CD4-positive, alpha-beta T cell treated with Interferon gamma for 1 hour (primary cell): ENCODE measurements around the gene PCYOX1L.

Experiments used
- DNase-seq: peaks from one replicate; pipeline ENCODE4 v3.0.0-alpha.2; 2020

Gene PCYOX1L

GRCh38 chr5:149357370-149358293 is at the start of gene PCYOX1L:
PCYOX1L (plus strand) TSS chr5:149358046; CDS start chr5:149358069, 23 bp downstream.
- DNase-seq = peak; percentile 92

- DNase-seq = no peak
Observed at GRCh38 chr5:149309354-149309753, 48.5 kb upstream of the PCYOX1L start.

- DNase-seq = no peak
Observed at GRCh38 chr5:149310488-149310887, 47.4 kb upstream of the PCYOX1L start.

- no peak for DNase-seq
Observed at GRCh38 chr5:149310947-149311658, 46.7 kb upstream of the PCYOX1L start.

GRCh38 chr5:149313151-149313841 is 44.5 kb upstream of the PCYOX1L start:
- DNase-seq = no peak

- no peak for DNase-seq
Observed at GRCh38 chr5:149314571-149315111, 43.2 kb upstream of the PCYOX1L start.

- DNase-seq = no peak
Observed at GRCh38 chr5:149315753-149316152, 42.1 kb upstream of the PCYOX1L start.

- peak; percentile 26 for DNase-seq
Observed at GRCh38 chr5:149317281-149318048, 40.4 kb upstream of the PCYOX1L start.

GRCh38 chr5:149319174-149319573 is 38.7 kb upstream of the PCYOX1L start:
- DNase-seq = no peak

- DNase-seq = no peak
Observed at GRCh38 chr5:149320791-149321330, 37.0 kb upstream of the PCYOX1L start.

- DNase-seq = no peak
Observed at GRCh38 chr5:149322518-149322917, 35.3 kb upstream of the PCYOX1L start.

- no peak for DNase-seq
Observed at GRCh38 chr5:149323210-149323609, 34.6 kb upstream of the PCYOX1L start.

- no peak for DNase-seq
Observed at GRCh38 chr5:149323621-149324205, 34.1 kb upstream of the PCYOX1L start.

- DNase-seq = no peak
Observed at GRCh38 chr5:149324641-149325040, 33.2 kb upstream of the PCYOX1L start.

GRCh38 chr5:149325166-149325735 is 32.6 kb upstream of the PCYOX1L start:
- DNase-seq = no peak

GRCh38 chr5:149325894-149326293 is 32.0 kb upstream of the PCYOX1L start:
- DNase-seq = no peak

- DNase-seq = no peak
Observed at GRCh38 chr5:149326611-149327010, 31.2 kb upstream of the PCYOX1L start.

- DNase-seq = no peak
Observed at GRCh38 chr5:149328177-149328576, 29.7 kb upstream of the PCYOX1L start.

- no peak for DNase-seq
Observed at GRCh38 chr5:149333711-149334443, 24.0 kb upstream of the PCYOX1L start.

- DNase-seq = no peak
Observed at GRCh38 chr5:149337736-149338135, 20.1 kb upstream of the PCYOX1L start.
